ENCODE results near the gene GNA12. TPM values are rescaled to one million over a fixed set of nuclear protein-coding genes. Genes with fewer than 3 reads are reported as not detected.

The GNA12 gene
- total RNA-seq, 4 donors from 2014 or later: 7.6 to 8.4 (median 8.1) TPM

- no peak for DNase-seq
These were observed 82.2 kb downstream of the GNA12 start for GRCh38 chr7:2761801-2762497.

GRCh38 chr7:2761131-2761624 is 82.9 kb downstream of the GNA12 start:
- intact Hi-C loops (cut with DNase I; ENCODE audit: low total_unique reads): loop anchor here (2.0 to 5.0 kb wide), 3 partner anchors 36 to 1976 kb away; partner anchors contain the start of gene GNA12
- no peaks in the 10 kb centered on the region for H3K36me3 ChIP-seq
- H3K27ac ChIP-seq: peak overlapping the region; percentile 78 to 86 (median 82)
- DNase-seq (no peak), ATAC-seq (no peak)
- in situ Hi-C loops (cut with MboI; ENCODE audit: low sequenced_read_pairs in 4 of 4): no loop called here
- TF ChIP-seq POLR2A (IDR thresholded peaks at IDR 0.05): no peak
- TF ChIP-seq, protein P1, sequence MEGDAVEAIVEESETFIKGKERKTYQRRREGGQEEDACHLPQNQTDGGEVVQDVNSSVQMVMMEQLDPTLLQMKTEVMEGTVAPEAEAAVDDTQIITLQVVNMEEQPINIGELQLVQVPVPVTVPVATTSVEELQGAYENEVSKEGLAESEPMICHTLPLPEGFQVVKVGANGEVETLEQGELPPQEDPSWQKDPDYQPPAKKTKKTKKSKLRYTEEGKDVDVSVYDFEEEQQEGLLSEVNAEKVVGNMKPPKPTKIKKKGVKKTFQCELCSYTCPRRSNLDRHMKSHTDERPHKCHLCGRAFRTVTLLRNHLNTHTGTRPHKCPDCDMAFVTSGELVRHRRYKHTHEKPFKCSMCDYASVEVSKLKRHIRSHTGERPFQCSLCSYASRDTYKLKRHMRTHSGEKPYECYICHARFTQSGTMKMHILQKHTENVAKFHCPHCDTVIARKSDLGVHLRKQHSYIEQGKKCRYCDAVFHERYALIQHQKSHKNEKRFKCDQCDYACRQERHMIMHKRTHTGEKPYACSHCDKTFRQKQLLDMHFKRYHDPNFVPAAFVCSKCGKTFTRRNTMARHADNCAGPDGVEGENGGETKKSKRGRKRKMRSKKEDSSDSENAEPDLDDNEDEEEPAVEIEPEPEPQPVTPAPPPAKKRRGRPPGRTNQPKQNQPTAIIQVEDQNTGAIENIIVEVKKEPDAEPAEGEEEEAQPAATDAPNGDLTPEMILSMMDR (IDR thresholded peaks at IDR 0.05 in 4 of 5, conservative IDR thresholded peaks at IDR 0.05 in 1 of 5): no peak
- peak overlapping the region; percentile 8 to 34 (median 21) for H3K4me3 ChIP-seq
- H3K27me3 ChIP-seq: no peaks in the 10 kb centered on the region
- H3K4me1 ChIP-seq: peaks cover 45 to 51% of the 10 kb centered on the region in 2 donors
- no peaks in the 10 kb centered on the region for H3K9me3 ChIP-seq

More at GRCh38 chr7:2761801-2762497, 82.2 kb downstream of the GNA12 start:
- Histone ChIP-seq H3K27ac (peak overlapping the region; percentile 68 to 81 (median 78)), H3K36me3 (no peaks in the 10 kb centered on the region), H3K27me3 (no peaks in the 10 kb centered on the region), H3K4me1 (peaks cover 45 to 51% of the 10 kb centered on the region in 2 donors), H3K9me3 (no peaks in the 10 kb centered on the region), H3K4me3 (no peak overlapping the region)
- ATAC-seq: no peak
- no peak for TF ChIP-seq POLR2A (IDR thresholded peaks at IDR 0.05)
- TF ChIP-seq, protein P1 (IDR thresholded peaks at IDR 0.05 in 4 of 5, conservative IDR thresholded peaks at IDR 0.05 in 1 of 5): no peak
- in situ Hi-C loops (cut with MboI; ENCODE audit: low sequenced_read_pairs in 4 of 4) (no loop called here), intact Hi-C loops (cut with DNase I; ENCODE audit: low total_unique reads) (loop anchor here (2.0 to 5.0 kb wide), 3 partner anchors 35 to 1975 kb away; partner anchors contain the start of gene GNA12)

DNA sequence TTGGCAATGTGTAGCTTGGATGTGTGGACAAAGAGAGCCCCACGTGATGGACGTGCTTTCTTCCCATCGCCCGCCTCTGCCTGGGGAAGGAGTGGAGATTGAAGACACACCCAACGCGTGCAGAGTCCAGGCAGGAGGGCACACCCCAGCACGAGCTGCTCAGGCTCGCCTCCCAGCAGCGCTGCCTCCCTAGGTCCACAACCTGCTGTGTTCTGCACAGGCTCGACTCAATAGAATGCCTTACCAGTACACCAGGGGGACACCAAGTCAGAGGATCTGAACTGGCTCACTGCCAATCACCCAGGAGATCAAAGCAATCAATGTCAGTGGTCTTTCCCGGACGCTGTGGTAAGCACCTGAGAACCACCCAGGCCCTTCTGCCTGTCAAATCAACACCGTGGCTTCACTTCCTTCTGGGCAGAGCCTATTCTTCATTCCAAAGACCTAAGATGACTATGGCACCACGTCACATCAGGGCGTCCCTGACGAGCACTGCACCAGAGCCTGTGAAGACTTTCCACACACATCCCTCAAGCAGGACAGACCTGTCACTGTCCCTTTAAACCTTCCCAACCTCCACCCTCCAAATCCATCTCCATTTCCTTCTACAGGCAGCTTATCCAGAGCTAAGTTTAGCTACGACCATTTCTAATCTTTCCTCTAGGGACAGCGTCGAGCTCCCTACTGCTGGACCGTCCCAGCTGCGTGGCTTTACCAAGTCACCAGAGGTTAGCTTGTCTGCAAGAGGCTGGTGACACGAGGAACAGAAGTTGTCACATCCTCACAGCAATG is 83.8 kb downstream of the GNA12 start:
- intact Hi-C loops (cut with DNase I; ENCODE audit: low total_unique reads): loop anchor here (2.0 to 5.0 kb wide), 3 partner anchors 37 to 1977 kb away; partner anchors contain the start of gene GNA12
- peak overlapping the region; percentile 8 to 40 (median 26) for H3K4me3 ChIP-seq
- peaks cover 45 to 51% of the 10 kb centered on the region in 2 donors for H3K4me1 ChIP-seq
- no peaks in the 10 kb centered on the region for H3K36me3 ChIP-seq
- H3K27ac ChIP-seq: peak overlapping the region; percentile 78 to 86 (median 82)
- no peaks in the 10 kb centered on the region for H3K9me3 ChIP-seq
- in situ Hi-C loops (cut with MboI; ENCODE audit: low sequenced_read_pairs in 4 of 4): no loop called here
- TF ChIP-seq POLR2A (IDR thresholded peaks at IDR 0.05): peak in 1 of 2 donors; percentile 14
- TF ChIP-seq, protein P1 (IDR thresholded peaks at IDR 0.05 in 4 of 5, conservative IDR thresholded peaks at IDR 0.05 in 1 of 5): peak; percentile 46 to 65 (median 58)
- H3K27me3 ChIP-seq: no peaks in the 10 kb centered on the region
- DNase-seq (peak; percentile 69 to 84), ATAC-seq (peak; percentile 77 to 87)

DNA sequence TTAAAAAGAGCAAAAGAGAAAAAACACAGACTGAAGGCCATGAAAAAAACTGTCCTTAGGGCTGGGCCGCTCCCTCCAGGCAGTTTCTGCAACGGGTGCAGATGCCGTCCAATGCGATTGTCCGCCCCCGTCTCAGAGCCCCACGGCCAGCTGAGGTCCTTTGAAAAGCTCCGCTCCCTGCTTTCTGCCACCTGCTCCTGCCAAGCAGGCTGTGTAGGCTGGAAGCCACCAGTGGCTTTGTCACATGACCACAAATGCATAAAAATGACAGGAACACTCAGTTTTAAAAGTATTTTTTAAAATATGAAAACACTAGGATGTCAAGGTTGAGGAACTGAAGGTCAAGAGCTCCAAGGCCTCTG is 84.4 kb downstream of the GNA12 start:
- Histone ChIP-seq H3K9me3 (no peaks in the 10 kb centered on the region), H3K27ac (peak overlapping the region; percentile 78 to 86 (median 82)), H3K4me3 (peak overlapping the region; percentile 4 to 40 (median 26)), H3K4me1 (peaks cover 45 to 51% of the 10 kb centered on the region in 2 donors), H3K27me3 (no peaks in the 10 kb centered on the region), H3K36me3 (no peaks in the 10 kb centered on the region)
- no peak for TF ChIP-seq POLR2A (IDR thresholded peaks at IDR 0.05)
- TF ChIP-seq, protein P1 (IDR thresholded peaks at IDR 0.05 in 4 of 5, conservative IDR thresholded peaks at IDR 0.05 in 1 of 5): no peak
- ATAC-seq: peak; percentile 10 to 15
- intact Hi-C loops (cut with DNase I; ENCODE audit: low total_unique reads) (loop anchor here (2.0 to 5.0 kb wide), 4 partner anchors 21 to 1978 kb away; partner anchors contain the start of gene GNA12), in situ Hi-C loops (cut with MboI; ENCODE audit: low sequenced_read_pairs in 4 of 4) (no loop called here)
- DNase-seq: no peak
